Neural cell (in vitro differentiated cells): Measurements from ENCODE around the gene PKNOX2.

Source experiments
- CTCF ChIP-seq: fragments of 450-650 bp; IDR thresholded peaks from 2 replicates; pipeline ENCODE4 v1.5.1; 2014; ENCODE audit warnings: antibody characterized with exemption, mild to moderate bottlenecking, moderate library complexity; ENCODE audit not compliant: poor library complexity, severe bottlenecking
- EZH2 ChIP-seq: fragments of 200-600, 300-800 bp; shearing (Covaris generic), sonication (generic); IDR thresholded peaks from 2 replicates; pipeline ENCODE4 v1.6.1; 2014; ENCODE audit warnings: antibody characterized with exemption, low read length, borderline replicate concordance, mild to moderate bottlenecking; ENCODE audit not compliant: insufficient read depth, poor library complexity, severe bottlenecking
- POLR2AphosphoS5 ChIP-seq: IDR thresholded peaks from 2 replicates; pipeline ENCODE4 v1.6.1; 2012

- no peak for TF ChIP-seq EZH2
- TF ChIP-seq CTCF = no peak
- no peak for TF ChIP-seq POLR2AphosphoS5
Measured at GRCh38 chr11:125312391-125312790, 147.8 kb downstream of the PKNOX2 start.
